ENCODE measurements around the gene ERC1. TPM values are rescaled to one million over a fixed set of nuclear protein-coding genes. Genes with fewer than 3 reads are reported as not detected.

Gene ERC1
- polyA plus RNA-seq, 4 donors = 35.3 to 43.4 (median 37.5) TPM

GRCh38 chr12:1497161-1497560 is 506.1 kb downstream of the ERC1 start:
- no peak for DNase-seq (ENCODE audit: low read depth in 4 of 4, low spot score in 2 of 4)

- no peak for DNase-seq (ENCODE audit: low read depth in 4 of 4, low spot score in 2 of 4)
Observed at GRCh38 chr12:1498199-1498740, 507.2 kb downstream of the ERC1 start.

- DNase-seq (ENCODE audit: low read depth in 4 of 4, low spot score in 2 of 4) = no peak
Observed at GRCh38 chr12:1499351-1499750, 508.3 kb downstream of the ERC1 start.

- DNase-seq (ENCODE audit: low read depth in 4 of 4, low spot score in 2 of 4) = no peak
Observed at GRCh38 chr12:1500095-1500801, 509.2 kb downstream of the ERC1 start.

GRCh38 chr12:1501001-1501400 is 510.0 kb downstream of the ERC1 start:
- no peak for DNase-seq (ENCODE audit: low read depth in 4 of 4, low spot score in 2 of 4)

- no peak for DNase-seq (ENCODE audit: low read depth in 4 of 4, low spot score in 2 of 4)
Observed at GRCh38 chr12:1501695-1502378, 510.8 kb downstream of the ERC1 start.

- DNase-seq (ENCODE audit: low read depth in 4 of 4, low spot score in 2 of 4) = no peak
Observed at GRCh38 chr12:1502379-1502720, 511.3 kb downstream of the ERC1 start.

GRCh38 chr12:1502831-1503230 is 511.8 kb downstream of the ERC1 start:
- DNase-seq (ENCODE audit: low read depth in 4 of 4, low spot score in 2 of 4) = no peak

- DNase-seq (ENCODE audit: low read depth in 4 of 4, low spot score in 2 of 4) = no peak
Observed at GRCh38 chr12:1503281-1503711, 512.3 kb downstream of the ERC1 start.

GRCh38 chr12:1504304-1504894 is 513.4 kb downstream of the ERC1 start:
- DNase-seq (ENCODE audit: low read depth in 4 of 4, low spot score in 2 of 4) = no peak

GRCh38 chr12:1504895-1505311 is 513.9 kb downstream of the ERC1 start:
- DNase-seq (ENCODE audit: low read depth in 4 of 4, low spot score in 2 of 4) = no peak

GRCh38 chr12:1505576-1505975 is 514.6 kb downstream of the ERC1 start:
- DNase-seq (ENCODE audit: low read depth in 4 of 4, low spot score in 2 of 4) = no peak

- DNase-seq (ENCODE audit: low read depth in 4 of 4, low spot score in 2 of 4) = no peak
Observed at GRCh38 chr12:1507308-1507707, 516.3 kb downstream of the ERC1 start.

- DNase-seq (ENCODE audit: low read depth in 4 of 4, low spot score in 2 of 4) = no peak
Observed at GRCh38 chr12:1509413-1510052, 518.5 kb downstream of the ERC1 start.

- DNase-seq (ENCODE audit: low read depth in 4 of 4, low spot score in 2 of 4) = no peak
Observed at GRCh38 chr12:1510056-1510812, 519.2 kb downstream of the ERC1 start.

GRCh38 chr12:1515010-1515409 is 524.0 kb downstream of the ERC1 start:
- no peak for DNase-seq (ENCODE audit: low read depth in 4 of 4, low spot score in 2 of 4)

GRCh38 chr12:1515428-1515827 is 524.4 kb downstream of the ERC1 start:
- DNase-seq (ENCODE audit: low read depth in 4 of 4, low spot score in 2 of 4) = no peak

GRCh38 chr12:1517007-1517406 is 526.0 kb downstream of the ERC1 start:
- DNase-seq (ENCODE audit: low read depth in 4 of 4, low spot score in 2 of 4) = no peak

- DNase-seq (ENCODE audit: low read depth in 4 of 4, low spot score in 2 of 4) = no peak
Observed at GRCh38 chr12:1517734-1518525, 526.9 kb downstream of the ERC1 start.

Data from left renal cortex interstitium (tissue), 4 donors.